Measurements from ENCODE around the gene SPTLC2.

The SPTLC2 gene

DNA sequence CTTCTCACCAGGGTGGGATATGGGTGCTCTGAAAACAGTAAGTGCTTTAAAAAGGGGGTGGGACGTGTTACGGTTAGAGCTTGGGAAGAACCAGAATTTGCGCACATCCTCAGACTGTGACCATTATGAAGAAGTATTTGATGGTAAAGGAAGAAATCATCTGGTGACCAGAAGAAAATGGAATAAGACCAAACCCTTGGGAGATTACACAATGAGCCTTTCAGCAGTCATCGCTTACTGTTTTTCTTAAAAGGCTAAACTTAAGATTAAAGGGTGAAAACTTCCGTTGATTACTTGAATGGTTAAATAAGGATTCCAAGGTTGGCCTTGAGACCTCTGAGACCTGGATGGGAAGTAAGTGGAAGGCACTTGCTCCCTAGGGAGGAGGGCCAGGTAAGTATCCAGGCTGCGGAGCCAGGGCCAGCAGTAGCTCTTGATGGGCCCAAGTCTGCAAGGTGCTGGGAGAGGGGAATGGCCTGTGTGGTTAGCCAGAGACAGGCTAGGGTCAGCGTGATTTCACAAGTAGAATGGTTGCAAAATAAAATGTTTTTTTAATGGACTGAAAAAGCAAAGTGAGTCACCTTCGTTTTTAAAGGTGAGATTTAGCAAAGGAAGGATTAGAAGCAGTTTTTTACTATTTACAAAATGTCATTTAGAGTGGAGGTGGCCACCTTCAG is 104.8 kb downstream of the SPTLC2 start:
- TF ChIP-seq FOXM1 (IDR thresholded peaks at IDR 0.05; ENCODE audit: borderline replicate concordance, low read depth), result no peak
- no peak for TF ChIP-seq TAF1 (IDR thresholded peaks at IDR 0.05; ENCODE audit: low read depth)
- no peak for TF ChIP-seq EGR1 (IDR thresholded peaks at IDR 0.05)
- TF ChIP-seq TCF12 (IDR thresholded peaks at IDR 0.05; ENCODE audit: low read depth), result no peak
- no peak for TF ChIP-seq NFIC (IDR thresholded peaks at IDR 0.05)
- TF ChIP-seq CEBPB (IDR thresholded peaks at IDR 0.05), result no peak
- TF ChIP-seq, protein P1, sequence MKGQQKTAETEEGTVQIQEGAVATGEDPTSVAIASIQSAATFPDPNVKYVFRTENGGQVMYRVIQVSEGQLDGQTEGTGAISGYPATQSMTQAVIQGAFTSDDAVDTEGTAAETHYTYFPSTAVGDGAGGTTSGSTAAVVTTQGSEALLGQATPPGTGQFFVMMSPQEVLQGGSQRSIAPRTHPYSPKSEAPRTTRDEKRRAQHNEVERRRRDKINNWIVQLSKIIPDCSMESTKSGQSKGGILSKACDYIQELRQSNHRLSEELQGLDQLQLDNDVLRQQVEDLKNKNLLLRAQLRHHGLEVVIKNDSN (IDR thresholded peaks at IDR 0.05), result no peak
- no peak for TF ChIP-seq TEAD4 (IDR thresholded peaks at IDR 0.05)
- no peak for TF ChIP-seq CREB1 (IDR thresholded peaks at IDR 0.05; ENCODE audit: low read depth)
- TF ChIP-seq RAD21 (IDR thresholded peaks at IDR 0.05; ENCODE audit: low read depth), result no peak
- no peak for TF ChIP-seq ZBTB7A (IDR thresholded peaks at IDR 0.05; ENCODE audit: low read depth)
- TF ChIP-seq, protein P2, sequence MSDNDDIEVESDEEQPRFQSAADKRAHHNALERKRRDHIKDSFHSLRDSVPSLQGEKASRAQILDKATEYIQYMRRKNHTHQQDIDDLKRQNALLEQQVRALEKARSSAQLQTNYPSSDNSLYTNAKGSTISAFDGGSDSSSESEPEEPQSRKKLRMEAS (IDR thresholded peaks at IDR 0.05), result no peak
- TF ChIP-seq, protein P3, sequence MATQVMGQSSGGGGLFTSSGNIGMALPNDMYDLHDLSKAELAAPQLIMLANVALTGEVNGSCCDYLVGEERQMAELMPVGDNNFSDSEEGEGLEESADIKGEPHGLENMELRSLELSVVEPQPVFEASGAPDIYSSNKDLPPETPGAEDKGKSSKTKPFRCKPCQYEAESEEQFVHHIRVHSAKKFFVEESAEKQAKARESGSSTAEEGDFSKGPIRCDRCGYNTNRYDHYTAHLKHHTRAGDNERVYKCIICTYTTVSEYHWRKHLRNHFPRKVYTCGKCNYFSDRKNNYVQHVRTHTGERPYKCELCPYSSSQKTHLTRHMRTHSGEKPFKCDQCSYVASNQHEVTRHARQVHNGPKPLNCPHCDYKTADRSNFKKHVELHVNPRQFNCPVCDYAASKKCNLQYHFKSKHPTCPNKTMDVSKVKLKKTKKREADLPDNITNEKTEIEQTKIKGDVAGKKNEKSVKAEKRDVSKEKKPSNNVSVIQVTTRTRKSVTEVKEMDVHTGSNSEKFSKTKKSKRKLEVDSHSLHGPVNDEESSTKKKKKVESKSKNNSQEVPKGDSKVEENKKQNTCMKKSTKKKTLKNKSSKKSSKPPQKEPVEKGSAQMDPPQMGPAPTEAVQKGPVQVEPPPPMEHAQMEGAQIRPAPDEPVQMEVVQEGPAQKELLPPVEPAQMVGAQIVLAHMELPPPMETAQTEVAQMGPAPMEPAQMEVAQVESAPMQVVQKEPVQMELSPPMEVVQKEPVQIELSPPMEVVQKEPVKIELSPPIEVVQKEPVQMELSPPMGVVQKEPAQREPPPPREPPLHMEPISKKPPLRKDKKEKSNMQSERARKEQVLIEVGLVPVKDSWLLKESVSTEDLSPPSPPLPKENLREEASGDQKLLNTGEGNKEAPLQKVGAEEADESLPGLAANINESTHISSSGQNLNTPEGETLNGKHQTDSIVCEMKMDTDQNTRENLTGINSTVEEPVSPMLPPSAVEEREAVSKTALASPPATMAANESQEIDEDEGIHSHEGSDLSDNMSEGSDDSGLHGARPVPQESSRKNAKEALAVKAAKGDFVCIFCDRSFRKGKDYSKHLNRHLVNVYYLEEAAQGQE (IDR thresholded peaks at IDR 0.05; ENCODE audit: low read depth), result no peak
- no peak for TF ChIP-seq YY1 (IDR thresholded peaks at IDR 0.05; ENCODE audit: low read depth)
- TF ChIP-seq EP300 (IDR thresholded peaks at IDR 0.05; ENCODE audit: borderline replicate concordance), result no peak

DNA sequence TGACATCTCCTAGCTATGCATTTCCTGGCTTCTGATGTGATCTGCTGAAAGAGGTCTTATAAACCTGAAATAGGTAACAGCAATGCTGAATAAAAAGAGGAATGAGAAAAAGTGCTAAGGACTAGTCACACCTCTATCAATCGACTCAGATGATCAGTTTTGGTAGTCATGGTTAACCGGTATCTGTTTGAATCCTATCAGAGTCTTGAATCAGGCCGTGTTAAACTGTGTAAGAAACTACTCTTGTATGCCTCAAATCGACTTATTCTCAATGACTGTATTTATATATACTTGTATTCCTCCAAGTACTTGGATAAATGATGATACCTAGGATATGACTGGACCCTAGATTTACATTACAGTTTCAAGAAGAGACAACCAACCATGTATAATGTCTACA is 107.1 kb downstream of the SPTLC2 start:
- no peak for TF ChIP-seq NFIC (IDR thresholded peaks at IDR 0.05)
- TF ChIP-seq RAD21 (IDR thresholded peaks at IDR 0.05; ENCODE audit: low read depth), result no peak
- no peak for TF ChIP-seq EP300 (IDR thresholded peaks at IDR 0.05; ENCODE audit: borderline replicate concordance)
- TF ChIP-seq CEBPB (IDR thresholded peaks at IDR 0.05), result no peak
- TF ChIP-seq YY1 (IDR thresholded peaks at IDR 0.05; ENCODE audit: low read depth), result no peak
- TF ChIP-seq, protein P3 (IDR thresholded peaks at IDR 0.05; ENCODE audit: low read depth), result no peak
- TF ChIP-seq, protein P1 (IDR thresholded peaks at IDR 0.05), result no peak
- no peak for TF ChIP-seq CREB1 (IDR thresholded peaks at IDR 0.05; ENCODE audit: low read depth)
- no peak for TF ChIP-seq FOXM1 (IDR thresholded peaks at IDR 0.05; ENCODE audit: borderline replicate concordance, low read depth)
- TF ChIP-seq TAF1 (IDR thresholded peaks at IDR 0.05; ENCODE audit: low read depth), result no peak
- no peak for TF ChIP-seq ZBTB7A (IDR thresholded peaks at IDR 0.05; ENCODE audit: low read depth)
- TF ChIP-seq TCF12 (IDR thresholded peaks at IDR 0.05; ENCODE audit: low read depth), result no peak
- TF ChIP-seq, protein P2 (IDR thresholded peaks at IDR 0.05), result no peak
- TF ChIP-seq TEAD4 (IDR thresholded peaks at IDR 0.05), result no peak
- no peak for TF ChIP-seq EGR1 (IDR thresholded peaks at IDR 0.05)

DNA sequence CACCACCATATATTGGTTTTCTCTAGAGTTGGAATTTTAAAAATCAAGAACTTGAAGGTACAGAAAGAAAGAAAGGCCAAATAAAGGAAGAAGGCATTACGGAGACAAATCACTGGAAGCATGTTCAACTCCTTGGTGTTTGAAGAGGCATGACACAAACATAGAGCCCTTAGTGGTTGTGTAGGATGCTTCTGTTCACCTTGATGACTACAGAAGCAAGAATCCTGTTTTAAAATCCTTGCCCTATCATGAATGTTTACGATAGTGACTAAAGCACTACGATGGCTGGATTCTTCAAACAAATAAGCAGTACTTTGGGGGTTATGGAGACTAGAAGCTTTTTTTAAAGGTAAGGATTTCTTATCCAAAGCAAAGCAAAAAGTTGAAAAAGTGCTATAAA is 107.6 kb downstream of the SPTLC2 start:
- TF ChIP-seq YY1 (IDR thresholded peaks at IDR 0.05; ENCODE audit: low read depth) (no peak), FOXM1 (IDR thresholded peaks at IDR 0.05; ENCODE audit: borderline replicate concordance, low read depth) (no peak), TEAD4 (IDR thresholded peaks at IDR 0.05) (no peak), RAD21 (IDR thresholded peaks at IDR 0.05; ENCODE audit: low read depth) (no peak)
- TF ChIP-seq, protein P2 (IDR thresholded peaks at IDR 0.05), result no peak

DNA sequence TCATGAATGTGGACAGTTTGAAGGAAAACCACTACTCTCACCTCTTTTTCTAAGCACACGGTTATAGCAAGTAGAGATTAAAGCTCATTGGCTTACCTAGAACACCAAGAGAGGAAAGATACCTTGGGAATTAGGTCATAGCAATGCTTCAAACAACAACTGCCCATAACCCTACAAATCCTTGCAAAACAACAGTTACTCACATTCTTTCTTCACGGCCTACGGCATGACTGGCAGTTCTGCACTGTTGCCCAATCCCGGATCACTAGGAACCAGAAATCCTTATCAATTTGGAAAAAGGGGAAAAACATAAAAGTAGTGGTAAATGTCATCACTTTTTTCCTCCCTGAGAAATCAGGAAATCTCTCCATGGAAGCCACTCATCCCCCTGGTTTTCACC is 108.2 kb downstream of the SPTLC2 start:
- no peak for TF ChIP-seq ZBTB7A (IDR thresholded peaks at IDR 0.05; ENCODE audit: low read depth)
- no peak for TF ChIP-seq CEBPB (IDR thresholded peaks at IDR 0.05)
- no peak for TF ChIP-seq EP300 (IDR thresholded peaks at IDR 0.05; ENCODE audit: borderline replicate concordance)
- no peak for TF ChIP-seq RAD21 (IDR thresholded peaks at IDR 0.05; ENCODE audit: low read depth)
- no peak for TF ChIP-seq TCF12 (IDR thresholded peaks at IDR 0.05; ENCODE audit: low read depth)
- TF ChIP-seq, protein P2 (IDR thresholded peaks at IDR 0.05), result no peak
- no peak for TF ChIP-seq TEAD4 (IDR thresholded peaks at IDR 0.05)
- TF ChIP-seq TAF1 (IDR thresholded peaks at IDR 0.05; ENCODE audit: low read depth), result no peak
- TF ChIP-seq, protein P1 (IDR thresholded peaks at IDR 0.05), result no peak
- no peak for TF ChIP-seq NFIC (IDR thresholded peaks at IDR 0.05)
- no peak for TF ChIP-seq CREB1 (IDR thresholded peaks at IDR 0.05; ENCODE audit: low read depth)
- no peak for TF ChIP-seq EGR1 (IDR thresholded peaks at IDR 0.05)

DNA sequence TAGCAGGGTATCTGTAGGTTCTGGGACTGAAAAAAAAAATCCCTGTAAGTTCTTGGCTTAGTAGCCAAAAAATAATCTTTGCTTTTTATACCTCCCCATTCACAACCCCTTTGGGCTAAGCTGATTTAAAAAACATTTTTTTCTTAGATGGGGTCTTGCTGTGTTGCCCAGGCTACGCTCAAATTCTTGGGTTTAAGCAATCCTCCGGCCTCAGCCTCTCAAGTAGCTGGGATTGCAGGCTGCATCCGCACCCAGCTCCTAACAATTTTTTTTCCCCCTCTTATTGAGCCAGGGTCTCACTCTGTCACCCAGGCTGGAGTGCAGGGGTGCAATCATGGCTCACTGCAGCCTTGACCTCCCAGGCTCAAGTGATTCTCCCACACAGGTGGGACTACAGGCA is 108.7 kb downstream of the SPTLC2 start:
- TF ChIP-seq, protein P1 (IDR thresholded peaks at IDR 0.05), result no peak
- no peak for TF ChIP-seq ZBTB7A (IDR thresholded peaks at IDR 0.05; ENCODE audit: low read depth)
- TF ChIP-seq YY1 (IDR thresholded peaks at IDR 0.05; ENCODE audit: low read depth), result no peak
- no peak for TF ChIP-seq EGR1 (IDR thresholded peaks at IDR 0.05)
- TF ChIP-seq CEBPB (IDR thresholded peaks at IDR 0.05), result no peak
- TF ChIP-seq, protein P3 (IDR thresholded peaks at IDR 0.05; ENCODE audit: low read depth), result no peak
- no peak for TF ChIP-seq EP300 (IDR thresholded peaks at IDR 0.05; ENCODE audit: borderline replicate concordance)
- TF ChIP-seq, protein P2 (IDR thresholded peaks at IDR 0.05), result no peak
- TF ChIP-seq TAF1 (IDR thresholded peaks at IDR 0.05; ENCODE audit: low read depth), result no peak
- TF ChIP-seq FOXM1 (IDR thresholded peaks at IDR 0.05; ENCODE audit: borderline replicate concordance, low read depth), result no peak
- no peak for TF ChIP-seq NFIC (IDR thresholded peaks at IDR 0.05)
- no peak for TF ChIP-seq CREB1 (IDR thresholded peaks at IDR 0.05; ENCODE audit: low read depth)
- no peak for TF ChIP-seq TEAD4 (IDR thresholded peaks at IDR 0.05)
- no peak for TF ChIP-seq TCF12 (IDR thresholded peaks at IDR 0.05; ENCODE audit: low read depth)
- TF ChIP-seq RAD21 (IDR thresholded peaks at IDR 0.05; ENCODE audit: low read depth), result no peak
